ENCODE measurements around the gene TMEM242. TPM values are rescaled to one million over a fixed set of nuclear protein-coding genes. Genes with fewer than 3 reads are reported as not detected.

The TMEM242 gene
- total and polyA plus RNA-seq, 2 of the 13 experiments (the other 11 are each of a cell fraction or from before 2014, with no cell fraction given), result 5.6 to 11.1 TPM

DNA sequence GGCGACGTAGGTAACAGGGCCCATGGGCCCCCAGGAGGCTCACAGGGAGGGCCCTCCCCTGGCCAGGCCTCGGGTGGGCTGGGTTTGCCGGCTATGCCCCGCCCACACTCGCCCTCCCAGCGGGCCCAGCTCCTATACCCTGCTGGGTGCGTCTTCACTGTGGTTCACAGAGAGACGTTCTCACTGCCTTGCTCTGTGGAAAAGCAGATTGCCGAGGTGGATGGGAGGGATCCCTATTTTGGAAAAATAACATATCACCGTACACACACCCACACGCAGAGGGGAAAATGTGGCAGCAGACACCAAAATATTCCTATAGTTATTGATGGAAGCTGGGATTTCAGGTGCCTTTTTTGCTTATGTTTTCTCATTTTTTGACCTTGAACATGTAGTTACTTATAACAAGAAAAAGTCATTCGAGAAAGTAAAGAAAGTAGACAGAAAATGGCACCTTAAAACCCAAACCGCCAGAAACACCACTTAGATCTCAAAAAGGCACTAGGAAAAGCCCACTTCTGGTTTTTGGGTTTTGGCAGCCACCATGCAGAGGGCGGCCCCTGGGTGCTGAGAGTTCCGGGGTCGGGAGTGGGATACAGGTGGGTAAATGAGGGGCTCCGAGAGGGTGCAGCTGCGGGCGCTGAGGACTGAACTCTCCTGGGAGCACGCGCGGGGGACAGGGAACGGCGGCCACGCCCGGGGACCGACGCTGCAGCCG, 49.4 kb downstream of the TMEM242 start (continued):
- no peak for TF ChIP-seq ZNF746 (CRISPR knock-in tag; IDR thresholded peaks at IDR 0.05)
- TF ChIP-seq SNAPC2 (CRISPR knock-in tag; IDR thresholded peaks at IDR 0.05), result no peak
- TF ChIP-seq ASH2L (IDR thresholded peaks at IDR 0.05; ENCODE audit: insufficient read length, low read depth, low read length), result no peak
- TF ChIP-seq, protein P1, sequence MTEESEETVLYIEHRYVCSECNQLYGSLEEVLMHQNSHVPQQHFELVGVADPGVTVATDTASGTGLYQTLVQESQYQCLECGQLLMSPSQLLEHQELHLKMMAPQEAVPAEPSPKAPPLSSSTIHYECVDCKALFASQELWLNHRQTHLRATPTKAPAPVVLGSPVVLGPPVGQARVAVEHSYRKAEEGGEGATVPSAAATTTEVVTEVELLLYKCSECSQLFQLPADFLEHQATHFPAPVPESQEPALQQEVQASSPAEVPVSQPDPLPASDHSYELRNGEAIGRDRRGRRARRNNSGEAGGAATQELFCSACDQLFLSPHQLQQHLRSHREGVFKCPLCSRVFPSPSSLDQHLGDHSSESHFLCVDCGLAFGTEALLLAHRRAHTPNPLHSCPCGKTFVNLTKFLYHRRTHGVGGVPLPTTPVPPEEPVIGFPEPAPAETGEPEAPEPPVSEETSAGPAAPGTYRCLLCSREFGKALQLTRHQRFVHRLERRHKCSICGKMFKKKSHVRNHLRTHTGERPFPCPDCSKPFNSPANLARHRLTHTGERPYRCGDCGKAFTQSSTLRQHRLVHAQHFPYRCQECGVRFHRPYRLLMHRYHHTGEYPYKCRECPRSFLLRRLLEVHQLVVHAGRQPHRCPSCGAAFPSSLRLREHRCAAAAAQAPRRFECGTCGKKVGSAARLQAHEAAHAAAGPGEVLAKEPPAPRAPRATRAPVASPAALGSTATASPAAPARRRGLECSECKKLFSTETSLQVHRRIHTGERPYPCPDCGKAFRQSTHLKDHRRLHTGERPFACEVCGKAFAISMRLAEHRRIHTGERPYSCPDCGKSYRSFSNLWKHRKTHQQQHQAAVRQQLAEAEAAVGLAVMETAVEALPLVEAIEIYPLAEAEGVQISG (CRISPR knock-in tag; IDR thresholded peaks at IDR 0.05), result no peak
- no peak for TF ChIP-seq FOXA3 (CRISPR knock-in tag; IDR thresholded peaks at IDR 0.05)
- no peak for TF ChIP-seq ZNF496 (CRISPR knock-in tag; IDR thresholded peaks at IDR 0.05; ENCODE audit: insufficient replicate concordance)
- TF ChIP-seq SP1 (IDR thresholded peaks at IDR 0.05), result no peak
- 0 out of 2 replicates have a peak, but pooled peaks have one; percentile 32 for TF ChIP-seq SP1 (CRISPR knock-in tag; IDR thresholded peaks at IDR 0.05)
- TF ChIP-seq, protein P2, sequence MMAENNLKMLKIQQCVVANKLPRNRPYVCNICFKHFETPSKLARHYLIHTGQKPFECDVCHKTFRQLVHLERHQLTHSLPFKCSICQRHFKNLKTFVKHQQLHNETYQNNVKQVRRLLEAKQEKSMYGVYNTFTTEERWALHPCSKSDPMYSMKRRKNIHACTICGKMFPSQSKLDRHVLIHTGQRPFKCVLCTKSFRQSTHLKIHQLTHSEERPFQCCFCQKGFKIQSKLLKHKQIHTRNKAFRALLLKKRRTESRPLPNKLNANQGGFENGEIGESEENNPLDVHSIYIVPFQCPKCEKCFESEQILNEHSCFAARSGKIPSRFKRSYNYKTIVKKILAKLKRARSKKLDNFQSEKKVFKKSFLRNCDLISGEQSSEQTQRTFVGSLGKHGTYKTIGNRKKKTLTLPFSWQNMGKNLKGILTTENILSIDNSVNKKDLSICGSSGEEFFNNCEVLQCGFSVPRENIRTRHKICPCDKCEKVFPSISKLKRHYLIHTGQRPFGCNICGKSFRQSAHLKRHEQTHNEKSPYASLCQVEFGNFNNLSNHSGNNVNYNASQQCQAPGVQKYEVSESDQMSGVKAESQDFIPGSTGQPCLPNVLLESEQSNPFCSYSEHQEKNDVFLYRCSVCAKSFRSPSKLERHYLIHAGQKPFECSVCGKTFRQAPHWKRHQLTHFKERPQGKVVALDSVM (CRISPR knock-in tag; IDR thresholded peaks at IDR 0.05), result no peak
- 0 out of 2 replicates have a peak, but pooled peaks have one; percentile 25 for TF ChIP-seq ZNF605 (CRISPR knock-in tag; IDR thresholded peaks at IDR 0.05)
- TF ChIP-seq MYC (CRISPR knock-in tag; IDR thresholded peaks at IDR 0.05; ENCODE audit: borderline replicate concordance), result peak; percentile 48; the same call in 1 of the 2 replicates
- TF ChIP-seq ZNF619 (CRISPR knock-in tag; IDR thresholded peaks at IDR 0.05), result no peak
- no peak for TF ChIP-seq ESRRA (CRISPR knock-in tag; IDR thresholded peaks at IDR 0.05; ENCODE audit: low read depth)
- TF ChIP-seq, protein P3, sequence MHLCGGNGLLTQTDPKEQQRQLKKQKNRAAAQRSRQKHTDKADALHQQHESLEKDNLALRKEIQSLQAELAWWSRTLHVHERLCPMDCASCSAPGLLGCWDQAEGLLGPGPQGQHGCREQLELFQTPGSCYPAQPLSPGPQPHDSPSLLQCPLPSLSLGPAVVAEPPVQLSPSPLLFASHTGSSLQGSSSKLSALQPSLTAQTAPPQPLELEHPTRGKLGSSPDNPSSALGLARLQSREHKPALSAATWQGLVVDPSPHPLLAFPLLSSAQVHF (CRISPR knock-in tag; IDR thresholded peaks at IDR 0.05), result no peak
- TF ChIP-seq PHF20 (CRISPR knock-in tag; IDR thresholded peaks at IDR 0.05), result no peak
- no peak for TF ChIP-seq ZNF292 (CRISPR knock-in tag; IDR thresholded peaks at IDR 0.05; ENCODE audit: borderline replicate concordance, low read depth)
- no peak for TF ChIP-seq CCDC6 (CRISPR knock-in tag; IDR thresholded peaks at IDR 0.05)
- TF ChIP-seq ZNF17 (CRISPR knock-in tag; IDR thresholded peaks at IDR 0.05), result no peak
- no peak for TF ChIP-seq ZNF33B (CRISPR knock-in tag; IDR thresholded peaks at IDR 0.05)
- TF ChIP-seq ZFY (CRISPR knock-in tag; IDR thresholded peaks at IDR 0.05), result peak; percentile 25; the same call in 1 of the 2 replicates
- no peak for TF ChIP-seq DNMT3B (CRISPR knock-in tag; conservative IDR thresholded peaks at IDR 0.05)
- no peak for TF ChIP-seq NR2F6 (IDR thresholded peaks at IDR 0.05)
- no peak for TF ChIP-seq NR2F6 (CRISPR knock-in tag; IDR thresholded peaks at IDR 0.05)
- TF ChIP-seq NR3C1 (CRISPR knock-in tag; IDR thresholded peaks at IDR 0.05), result no peak
- TF ChIP-seq ZNF614 (CRISPR knock-in tag; IDR thresholded peaks at IDR 0.05; ENCODE audit: borderline replicate concordance), result no peak
- no peak for TF ChIP-seq WIZ (CRISPR knock-in tag; IDR thresholded peaks at IDR 0.05)
- TF ChIP-seq FIP1L1 (IDR thresholded peaks at IDR 0.05; ENCODE audit: borderline replicate concordance, insufficient read depth, low read depth, low read length), result no peak
- TF ChIP-seq ZNF773 (CRISPR knock-in tag; IDR thresholded peaks at IDR 0.05; ENCODE audit: borderline replicate concordance), result no peak
